Prostate gland (tissue), 2 donors: ENCODE measurements around the gene DOK3. TPM values are rescaled to one million over a fixed set of nuclear protein-coding genes. Genes with fewer than 3 reads are reported as not detected.

Source experiments
- DNase-seq: peaks from one replicate; pipeline ENCODE4 v3.0.0-alpha.2; 2019; ENCODE audit warnings: low spot score
- H3K27ac ChIP-seq, 2 donors: fragments of 200-600 bp; sonication (generic); 2 replicates each; pipeline ENCODE4 v1.5.1; 2017 to 2019
- H3K27me3 ChIP-seq: fragments of 200-600 bp; sonication (generic); replicated peaks from 2 replicates; pipeline ENCODE4 v1.5.1; 2019; ENCODE audit not compliant: insufficient read depth
- H3K36me3 ChIP-seq, 2 donors: fragments of 200-600 bp; sonication (generic); 1 replicate in 1 of 2; 2 replicates in 1 of 2; pipeline versions ENCODE4 v1.5.1 to v1.8.1; 2017 to 2019
- H3K4me1 ChIP-seq: fragments of 200-600 bp; sonication (generic); replicated peaks from 2 replicates; pipeline ENCODE4 v1.5.1; 2019
- H3K4me3 ChIP-seq, 2 donors: fragments of 200-600 bp; sonication (generic); 2 replicates each; pipeline ENCODE4 v1.5.1; 2017 to 2019
- H3K9me3 ChIP-seq: fragments of 200-600 bp; sonication (generic); 2 replicates; pipeline ENCODE4 v1.5.1; 2017
- CTCF ChIP-seq, 4 experiments: fragments of 200-600 bp in 2 of 4; fragments of 450-650 bp in 2 of 4; sonication (generic) in 2 of 4; IDR thresholded peaks; 1 replicate in 3 of 4; 2 replicates in 1 of 4; pipeline ENCODE4 v1.5.1; 2016 to 2019; ENCODE audit warnings: antibody characterized with exemption in 4 of 4, mild to moderate bottlenecking in 2 of 4, moderate library complexity in 2 of 4
- POLR2A ChIP-seq: fragments of 450-650 bp; IDR thresholded peaks from one replicate; pipeline ENCODE4 v1.6.1; 2016; ENCODE audit warnings: antibody characterized with exemption, mild to moderate bottlenecking
- POLR2AphosphoS5 ChIP-seq: sonication (generic); formaldehyde crosslinking; IDR thresholded peaks from one replicate; pipeline ENCODE4 v1.6.1; 2017; ENCODE audit warnings: antibody characterized with exemption
- WGBS: methylation state at CpG from one replicate; pipeline ENCODE4 v1.1.5; 2018; 5-methylcytosine and 5-hydroxymethylcytosine counted together
- intact Hi-C: fragments of 100-400 bp; cut with DNase I; formaldehyde crosslinking; loops from one replicate; pipeline ENCODE4 v1.14.2; 2022
- total RNA-seq, 2 donors: library from RNA; depleted of rRNA; stranded (reverse); fragments of >200 nt; gene quantifications; one replicate each; pipeline ENCODE4 v1.1.0, GENCODE V29; 2016

Gene DOK3
- total RNA-seq, 2 donors from 2014 or later: 5.0 to 10.4 TPM

GRCh38 chr5:177491429-177491945 lies 18.1 kb downstream of the DOK3 start:
- peak overlapping the region in 1 of 2 donors; percentile 86 for H3K27ac ChIP-seq
- peaks cover 3% of the 10 kb centered on the region for H3K4me1 ChIP-seq
- TF ChIP-seq CTCF (IDR thresholded peaks at IDR 0.05) (peak in 3 of 4 experiments; percentile 45 to 61 (median 53)), POLR2A (no peak), POLR2AphosphoS5 (no peak)
- H3K36me3 ChIP-seq: peaks cover 0 to 5% of the 10 kb centered on the region in 2 donors
- H3K9me3 ChIP-seq: no peaks in the 10 kb centered on the region
- WGBS: 67% methylated on average over 43 of the region's 43 CpGs
- DNase-seq: no peak
- H3K4me3 ChIP-seq: no peak overlapping the region
- H3K27me3 ChIP-seq: no peaks in the 10 kb centered on the region
- intact Hi-C loops: no loop called here

- no peak overlapping the region for H3K4me3 ChIP-seq
- H3K27me3 ChIP-seq: no peaks in the 10 kb centered on the region
- H3K36me3 ChIP-seq: peaks cover 0 to 5% of the 10 kb centered on the region in 2 donors
- TF ChIP-seq POLR2AphosphoS5 (no peak), POLR2A (no peak), CTCF (IDR thresholded peaks at IDR 0.05) (no peak)
- 76% methylated on average over 16 of the region's 16 CpGs for WGBS
- peak overlapping the region in 1 of 2 donors; percentile 86 for H3K27ac ChIP-seq
- H3K4me1 ChIP-seq: no peaks in the 10 kb centered on the region
- intact Hi-C loops: no loop called here
- DNase-seq: no peak
- H3K9me3 ChIP-seq: no peaks in the 10 kb centered on the region
These were observed 18.6 kb downstream of the DOK3 start for GRCh38 chr5:177490992-177491391.

GRCh38 chr5:177490311-177490991 lies 19.2 kb downstream of the DOK3 start:
- Histone ChIP-seq H3K4me1 (no peaks in the 10 kb centered on the region), H3K27ac (no peak overlapping the region)
- intact Hi-C loops: no loop called here

GRCh38 chr5:177489119-177489716 lies 20.4 kb downstream of the DOK3 start:
- intact Hi-C loops: no loop called here
- peaks cover 0 to 5% of the 10 kb centered on the region in 2 donors for H3K36me3 ChIP-seq
- no peaks in the 10 kb centered on the region for H3K27me3 ChIP-seq
- TF ChIP-seq POLR2AphosphoS5 (no peak), POLR2A (no peak), CTCF (IDR thresholded peaks at IDR 0.05) (no peak)
- H3K9me3 ChIP-seq: no peaks in the 10 kb centered on the region
- H3K4me3 ChIP-seq: no peak overlapping the region
- no peaks in the 10 kb centered on the region for H3K4me1 ChIP-seq
- H3K27ac ChIP-seq: no peak overlapping the region
- DNase-seq: no peak
- WGBS: 65% methylated on average over 25 of the region's 26 CpGs

More at GRCh38 chr5:177490311-177490991, 19.2 kb downstream of the DOK3 start:
- TF ChIP-seq POLR2AphosphoS5 (no peak), CTCF (IDR thresholded peaks at IDR 0.05) (no peak), POLR2A (no peak)
- Histone ChIP-seq H3K4me3 (no peak overlapping the region), H3K27me3 (no peaks in the 10 kb centered on the region), H3K36me3 (peaks cover 0 to 5% of the 10 kb centered on the region in 2 donors), H3K9me3 (no peaks in the 10 kb centered on the region)
- 82% methylated on average over 15 of the region's 15 CpGs for WGBS
- DNase-seq: no peak

GRCh38 chr5:177487975-177488374 lies 21.7 kb downstream of the DOK3 start:
- H3K27ac ChIP-seq: no peak overlapping the region
- H3K9me3 ChIP-seq: no peaks in the 10 kb centered on the region
- no peak for DNase-seq
- WGBS: 84% methylated on average over 14 of the region's 15 CpGs
- intact Hi-C loops: no loop called here
- no peaks in the 10 kb centered on the region for H3K4me1 ChIP-seq
- H3K27me3 ChIP-seq: no peaks in the 10 kb centered on the region
- no peak overlapping the region for H3K4me3 ChIP-seq
- TF ChIP-seq CTCF (IDR thresholded peaks at IDR 0.05) (no peak), POLR2A (no peak), POLR2AphosphoS5 (no peak)
- H3K36me3 ChIP-seq: peaks cover 0 to 5% of the 10 kb centered on the region in 2 donors
